Activated CD8-positive, alpha-beta T cell treated with anti-CD3 and anti-CD28 coated beads for 36 hours (primary cell): Measurements from ENCODE around the gene CYGB. TPM values are rescaled to one million over a fixed set of nuclear protein-coding genes. Genes with fewer than 3 reads are reported as not detected.

Experiments used
- ATAC-seq: fragments of 200-7000 bp; cut with Tn5 transposase; one replicate; pipeline ENCODE4 v1.10.0; 2021; ENCODE audit warnings: mild to moderate bottlenecking, moderate library complexity
- CTCF ChIA-PET: fragments of 350-600 bp; sonication (Branson Sonifier 250); formaldehyde crosslinking; loops from one replicate; lab custom pipeline; 2021; ENCODE audit warnings: antibody characterized with exemption; lab: Charles Lee
- POLR2A ChIA-PET: fragments of 350-600 bp; sonication (Branson Sonifier 250); formaldehyde crosslinking; loops from one replicate; lab custom pipeline; 2021; ENCODE audit warnings: antibody characterized with exemption; lab: Charles Lee
- DNase-seq: peaks from one replicate; pipeline ENCODE4 v3.0.0-alpha.2; 2020
- H3K27ac Mint-ChIP-seq: one replicate; pipeline ENCODE4 v1.8.0; 2021; ENCODE audit warnings: mild to moderate bottlenecking, mixed read lengths
- H3K27me3 Mint-ChIP-seq: one replicate; pipeline ENCODE4 v1.8.0; 2021; ENCODE audit warnings: mixed read lengths
- H3K36me3 Mint-ChIP-seq: one replicate; pipeline ENCODE4 v1.8.0; 2021; ENCODE audit warnings: low read depth, mixed read lengths
- H3K4me1 Mint-ChIP-seq: one replicate; pipeline ENCODE4 v1.8.0; 2021; ENCODE audit warnings: low read depth, mixed read lengths
- H3K4me3 Mint-ChIP-seq: one replicate; pipeline ENCODE4 v1.8.0; 2021; ENCODE audit warnings: mild to moderate bottlenecking, moderate library complexity, mixed read lengths
- H3K9me3 Mint-ChIP-seq: one replicate; pipeline ENCODE4 v1.8.0; 2021; ENCODE audit warnings: mixed read lengths
- intact Hi-C: fragments of 100-400 bp; cut with micrococcal nuclease; formaldehyde crosslinking; loops from one replicate; pipeline ENCODE4 v1.10.0; 2022
- total RNA-seq, 2 experiments: library from RNA; stranded (reverse); gene quantifications; one replicate each; pipeline ENCODE4 v1.2.3, GENCODE V29; 2021
- TF ChIP-seq, protein P1 (sequence below): fragments of 200-600 bp; IDR thresholded peaks from one replicate; pipeline ENCODE4 v1.8.0; 2022; ENCODE audit warnings: antibody characterized with exemption, mild to moderate bottlenecking

Gene CYGB
- total RNA-seq, 2 experiments from 2014 or later: 0.23 TPM; not detected in 1

- H3K4me1 Mint-ChIP-seq: peaks cover 6% of the 10 kb centered on the region
- no peak overlapping the region for H3K27ac Mint-ChIP-seq
- DNase-seq (no peak), ATAC-seq (no peak)
- peaks cover 1% of the 10 kb centered on the region for H3K27me3 Mint-ChIP-seq
- CTCF ChIA-PET: interaction anchor here (0.8 to 4.6 kb wide), 5 partner anchors 21 to 74 kb away, joined by 3 to 36 read pairs (median 4); partner anchors contain the start of gene ST6GALNAC2
- H3K4me3 Mint-ChIP-seq: no peak overlapping the region
- POLR2A ChIA-PET: interaction anchor here (0.8 kb wide), 1 partner anchor 64 kb away, joined by 3 read pairs; no protein-coding TSS in a partner anchor
- no peaks in the 10 kb centered on the region for H3K9me3 Mint-ChIP-seq
- TF ChIP-seq, protein P1, sequence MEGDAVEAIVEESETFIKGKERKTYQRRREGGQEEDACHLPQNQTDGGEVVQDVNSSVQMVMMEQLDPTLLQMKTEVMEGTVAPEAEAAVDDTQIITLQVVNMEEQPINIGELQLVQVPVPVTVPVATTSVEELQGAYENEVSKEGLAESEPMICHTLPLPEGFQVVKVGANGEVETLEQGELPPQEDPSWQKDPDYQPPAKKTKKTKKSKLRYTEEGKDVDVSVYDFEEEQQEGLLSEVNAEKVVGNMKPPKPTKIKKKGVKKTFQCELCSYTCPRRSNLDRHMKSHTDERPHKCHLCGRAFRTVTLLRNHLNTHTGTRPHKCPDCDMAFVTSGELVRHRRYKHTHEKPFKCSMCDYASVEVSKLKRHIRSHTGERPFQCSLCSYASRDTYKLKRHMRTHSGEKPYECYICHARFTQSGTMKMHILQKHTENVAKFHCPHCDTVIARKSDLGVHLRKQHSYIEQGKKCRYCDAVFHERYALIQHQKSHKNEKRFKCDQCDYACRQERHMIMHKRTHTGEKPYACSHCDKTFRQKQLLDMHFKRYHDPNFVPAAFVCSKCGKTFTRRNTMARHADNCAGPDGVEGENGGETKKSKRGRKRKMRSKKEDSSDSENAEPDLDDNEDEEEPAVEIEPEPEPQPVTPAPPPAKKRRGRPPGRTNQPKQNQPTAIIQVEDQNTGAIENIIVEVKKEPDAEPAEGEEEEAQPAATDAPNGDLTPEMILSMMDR: no peak
- intact Hi-C loops: no loop called here
- H3K36me3 Mint-ChIP-seq: no peaks in the 10 kb centered on the region
Measured at GRCh38 chr17:76549539-76549938, 12.0 kb upstream of the CYGB start.

DNA sequence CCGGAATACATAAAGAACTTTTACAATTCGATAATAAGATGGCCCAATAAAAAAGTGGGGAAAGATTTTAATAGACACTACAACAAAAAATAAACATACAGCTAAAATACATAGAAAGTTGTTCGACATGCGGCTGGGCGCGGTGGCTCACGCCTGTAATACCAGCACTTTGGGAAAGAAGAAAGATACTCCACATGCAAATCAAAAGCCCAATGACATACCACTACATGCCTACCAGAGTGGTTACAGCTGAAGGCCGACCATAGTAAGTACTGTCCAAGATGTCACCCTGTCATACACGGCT lies 11.7 kb upstream of the CYGB start:
- H3K4me3 Mint-ChIP-seq: no peak overlapping the region
- POLR2A ChIA-PET: interaction anchor here (0.8 to 1.1 kb wide), 2 partner anchors 9 to 64 kb away, joined by 3 to 5 read pairs; no protein-coding TSS in a partner anchor
- CTCF ChIA-PET: interaction anchor here (0.7 to 4.6 kb wide), 6 partner anchors 8 to 75 kb away, joined by 3 to 36 read pairs (median 4); partner anchors contain the start of gene ST6GALNAC2
- peaks cover 1% of the 10 kb centered on the region for H3K27me3 Mint-ChIP-seq
- H3K36me3 Mint-ChIP-seq: no peaks in the 10 kb centered on the region
- peaks cover 5% of the 10 kb centered on the region for H3K4me1 Mint-ChIP-seq
- TF ChIP-seq, protein P1: no peak
- DNase-seq: no peak
- intact Hi-C loops: no loop called here
- no peak for ATAC-seq
- no peaks in the 10 kb centered on the region for H3K9me3 Mint-ChIP-seq
- no peak overlapping the region for H3K27ac Mint-ChIP-seq

DNA sequence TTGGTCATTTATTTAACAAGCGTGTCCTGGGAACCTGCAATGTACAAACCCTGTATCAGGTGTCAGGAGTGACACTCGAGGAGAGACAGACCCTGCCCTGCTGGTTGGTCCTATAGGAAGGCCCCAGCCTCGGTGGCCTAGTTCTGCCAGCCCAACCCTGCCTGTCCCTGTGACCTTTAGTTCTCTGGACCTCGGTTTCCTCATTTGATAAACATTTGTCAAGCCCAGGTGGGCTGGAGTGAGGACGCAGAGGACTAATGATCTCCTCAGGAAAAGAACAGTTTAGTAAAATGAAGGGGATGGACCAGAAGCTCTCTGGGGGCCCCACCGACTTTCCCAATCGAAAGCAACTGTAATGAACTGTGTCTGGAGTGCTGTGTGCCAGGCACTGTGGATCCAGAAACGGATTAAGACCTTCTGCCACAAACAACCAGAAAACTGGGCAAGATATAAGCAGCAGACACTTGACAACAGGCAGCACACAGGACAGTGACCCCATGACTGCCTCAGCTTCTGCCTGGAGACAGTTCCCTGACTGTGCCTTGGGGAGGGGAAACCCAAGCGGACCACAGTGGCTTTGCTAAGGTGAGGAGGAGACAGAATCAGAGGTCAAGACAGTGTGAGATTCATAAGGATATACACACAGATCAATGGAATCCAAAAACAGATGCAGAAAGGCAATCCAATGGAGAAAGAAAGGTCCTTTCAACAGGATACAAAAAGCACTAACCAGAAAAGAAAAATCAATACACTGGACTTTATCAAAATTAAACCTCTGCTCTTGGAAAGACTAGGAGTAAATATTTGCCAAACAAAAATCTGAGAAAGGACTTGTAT lies 11.1 kb upstream of the CYGB start:
- no peak for DNase-seq
- no peaks in the 10 kb centered on the region for H3K36me3 Mint-ChIP-seq
- H3K27me3 Mint-ChIP-seq: peaks cover 1% of the 10 kb centered on the region
- TF ChIP-seq, protein P1: peak; percentile 2
- peaks cover 5% of the 10 kb centered on the region for H3K4me1 Mint-ChIP-seq
- ATAC-seq: no peak
- no peak overlapping the region for H3K27ac Mint-ChIP-seq
- intact Hi-C loops: no loop called here
- no peaks in the 10 kb centered on the region for H3K9me3 Mint-ChIP-seq
- POLR2A ChIA-PET: interaction anchor here (0.8 to 1.1 kb wide), 2 partner anchors 10 to 63 kb away, joined by 3 to 5 read pairs; no protein-coding TSS in a partner anchor
- CTCF ChIA-PET: interaction anchor here (0.7 to 4.6 kb wide), 7 partner anchors 9 to 75 kb away, joined by 3 to 36 read pairs (median 3); partner anchors contain the start of genes PRCD and ST6GALNAC2
- no peak overlapping the region for H3K4me3 Mint-ChIP-seq

- ChIA-PET POLR2A (interaction anchor here (1.3 to 6.2 kb wide), 2 partner anchors 10 to 20 kb away, joined by 5 to 40 read pairs; no protein-coding TSS in a partner anchor), CTCF (interaction anchor here (1.0 to 5.6 kb wide), 6 partner anchors 9 to 54 kb away, joined by 3 to 69 read pairs (median 5); no protein-coding TSS in a partner anchor)
- no peak for DNase-seq
- ATAC-seq: no peak
- no peaks in the 10 kb centered on the region for H3K36me3 Mint-ChIP-seq
- H3K27ac Mint-ChIP-seq: no peak overlapping the region
- H3K4me3 Mint-ChIP-seq: no peak overlapping the region
- H3K9me3 Mint-ChIP-seq: no peaks in the 10 kb centered on the region
- H3K4me1 Mint-ChIP-seq: peaks cover 5% of the 10 kb centered on the region
- peaks cover 2% of the 10 kb centered on the region for H3K27me3 Mint-ChIP-seq
- TF ChIP-seq, protein P1: peak; percentile 14
- intact Hi-C loops: no loop called here
Measured at GRCh38 chr17:76547642-76548202, 10.2 kb upstream of the CYGB start.
